HCT116 (cell line): ENCODE measurements around the gene ZNF567.
A peak's percentile ranks its signal among the peaks of the same experiment; 100 is the strongest.

Source experiments
- CEBPB ChIP-seq: IDR thresholded peaks from 2 replicates; pipeline ENCODE4 v1.6.1; 2012; ENCODE audit warnings: low read depth
- EZH2 ChIP-seq: fragments of 200-600 bp; sonication (generic); IDR thresholded peaks from 2 replicates; pipeline ENCODE4 v1.6.1; 2017; ENCODE audit warnings: antibody characterized with exemption, mixed run types
- JUND ChIP-seq: IDR thresholded peaks from 2 replicates; pipeline ENCODE4 v1.6.1; 2012
- POLR2A ChIP-seq: IDR thresholded peaks from 2 replicates; pipeline ENCODE4 v1.7.0; 2011; ENCODE audit warnings: borderline replicate concordance; ENCODE audit not compliant: insufficient read depth, insufficient read length; ENCODE audit errors: extremely low read depth
- POLR2AphosphoS5 ChIP-seq: IDR thresholded peaks from 2 replicates; pipeline ENCODE4 v1.6.1; 2011; ENCODE audit warnings: mild to moderate bottlenecking, low read depth, low read length, moderate library complexity
- SP1 ChIP-seq: IDR thresholded peaks from 2 replicates; pipeline ENCODE4 v1.6.1; 2012; ENCODE audit warnings: low read depth
- YY1 ChIP-seq: IDR thresholded peaks from 2 replicates; pipeline ENCODE4 v1.6.1; 2011; ENCODE audit warnings: low read length, low read depth, moderate library complexity, mild to moderate bottlenecking; ENCODE audit not compliant: insufficient replicate concordance; ENCODE audit errors: extremely low read depth
- ZFX ChIP-seq: fragments of 450-650 bp; IDR thresholded peaks from 2 replicates; pipeline ENCODE4 v1.6.1; 2017
- ZNF274 ChIP-seq: fragments of 200-500 bp; sonication (Bioruptor generic); IDR thresholded peaks from 2 replicates; pipeline ENCODE4 v1.6.1; 2014; ENCODE audit warnings: mild to moderate bottlenecking, low read depth, low read length, inconsistent platforms
- TF ChIP-seq, protein P1 (sequence below), 3 experiments: fragments of 200-600 bp in 1 of 3; sonication (generic) in 1 of 3; IDR thresholded peaks in 2 of 3; conservative IDR thresholded peaks in 1 of 3; 2 replicates each; pipeline ENCODE4 v1.5.1; 2012 to 2017; ENCODE audit warnings: low read depth in 2 of 3, low read length in 2 of 3, antibody characterized with exemption in 1 of 3, borderline replicate concordance in 1 of 3, control low read depth in 1 of 3, mild to moderate bottlenecking in 1 of 3, mixed read lengths in 1 of 3, mixed run types in 1 of 3, moderate library complexity in 1 of 3; ENCODE audit not compliant: insufficient read depth in 1 of 3
- TF ChIP-seq, protein P2 (sequence below): IDR thresholded peaks from 2 replicates; pipeline ENCODE4 v1.6.1; 2012; ENCODE audit warnings: low read depth

GRCh38 chr19:36750066-36750691, 62.8 kb downstream of the ZNF567 start:
- no peak for TF ChIP-seq POLR2A
- TF ChIP-seq, protein P1, sequence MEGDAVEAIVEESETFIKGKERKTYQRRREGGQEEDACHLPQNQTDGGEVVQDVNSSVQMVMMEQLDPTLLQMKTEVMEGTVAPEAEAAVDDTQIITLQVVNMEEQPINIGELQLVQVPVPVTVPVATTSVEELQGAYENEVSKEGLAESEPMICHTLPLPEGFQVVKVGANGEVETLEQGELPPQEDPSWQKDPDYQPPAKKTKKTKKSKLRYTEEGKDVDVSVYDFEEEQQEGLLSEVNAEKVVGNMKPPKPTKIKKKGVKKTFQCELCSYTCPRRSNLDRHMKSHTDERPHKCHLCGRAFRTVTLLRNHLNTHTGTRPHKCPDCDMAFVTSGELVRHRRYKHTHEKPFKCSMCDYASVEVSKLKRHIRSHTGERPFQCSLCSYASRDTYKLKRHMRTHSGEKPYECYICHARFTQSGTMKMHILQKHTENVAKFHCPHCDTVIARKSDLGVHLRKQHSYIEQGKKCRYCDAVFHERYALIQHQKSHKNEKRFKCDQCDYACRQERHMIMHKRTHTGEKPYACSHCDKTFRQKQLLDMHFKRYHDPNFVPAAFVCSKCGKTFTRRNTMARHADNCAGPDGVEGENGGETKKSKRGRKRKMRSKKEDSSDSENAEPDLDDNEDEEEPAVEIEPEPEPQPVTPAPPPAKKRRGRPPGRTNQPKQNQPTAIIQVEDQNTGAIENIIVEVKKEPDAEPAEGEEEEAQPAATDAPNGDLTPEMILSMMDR (IDR thresholded peaks at IDR 0.05 in 2 of 3, conservative IDR thresholded peaks at IDR 0.05 in 1 of 3; ENCODE audit: borderline replicate concordance in 1 of 3, insufficient read depth in 1 of 3, low read depth in 2 of 3, low read length in 2 of 3) = no peak
- TF ChIP-seq SP1 = no peak
- no peak for TF ChIP-seq YY1
- TF ChIP-seq ZFX = no peak
- no peak for TF ChIP-seq POLR2AphosphoS5
- TF ChIP-seq CEBPB = no peak
- TF ChIP-seq ZNF274 = peak; percentile 83
- TF ChIP-seq, protein P2, sequence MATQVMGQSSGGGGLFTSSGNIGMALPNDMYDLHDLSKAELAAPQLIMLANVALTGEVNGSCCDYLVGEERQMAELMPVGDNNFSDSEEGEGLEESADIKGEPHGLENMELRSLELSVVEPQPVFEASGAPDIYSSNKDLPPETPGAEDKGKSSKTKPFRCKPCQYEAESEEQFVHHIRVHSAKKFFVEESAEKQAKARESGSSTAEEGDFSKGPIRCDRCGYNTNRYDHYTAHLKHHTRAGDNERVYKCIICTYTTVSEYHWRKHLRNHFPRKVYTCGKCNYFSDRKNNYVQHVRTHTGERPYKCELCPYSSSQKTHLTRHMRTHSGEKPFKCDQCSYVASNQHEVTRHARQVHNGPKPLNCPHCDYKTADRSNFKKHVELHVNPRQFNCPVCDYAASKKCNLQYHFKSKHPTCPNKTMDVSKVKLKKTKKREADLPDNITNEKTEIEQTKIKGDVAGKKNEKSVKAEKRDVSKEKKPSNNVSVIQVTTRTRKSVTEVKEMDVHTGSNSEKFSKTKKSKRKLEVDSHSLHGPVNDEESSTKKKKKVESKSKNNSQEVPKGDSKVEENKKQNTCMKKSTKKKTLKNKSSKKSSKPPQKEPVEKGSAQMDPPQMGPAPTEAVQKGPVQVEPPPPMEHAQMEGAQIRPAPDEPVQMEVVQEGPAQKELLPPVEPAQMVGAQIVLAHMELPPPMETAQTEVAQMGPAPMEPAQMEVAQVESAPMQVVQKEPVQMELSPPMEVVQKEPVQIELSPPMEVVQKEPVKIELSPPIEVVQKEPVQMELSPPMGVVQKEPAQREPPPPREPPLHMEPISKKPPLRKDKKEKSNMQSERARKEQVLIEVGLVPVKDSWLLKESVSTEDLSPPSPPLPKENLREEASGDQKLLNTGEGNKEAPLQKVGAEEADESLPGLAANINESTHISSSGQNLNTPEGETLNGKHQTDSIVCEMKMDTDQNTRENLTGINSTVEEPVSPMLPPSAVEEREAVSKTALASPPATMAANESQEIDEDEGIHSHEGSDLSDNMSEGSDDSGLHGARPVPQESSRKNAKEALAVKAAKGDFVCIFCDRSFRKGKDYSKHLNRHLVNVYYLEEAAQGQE = no peak
- no peak for TF ChIP-seq EZH2
- TF ChIP-seq JUND = no peak
